ENCODE results near the gene AQP12B. TPM values are rescaled to one million over a fixed set of nuclear protein-coding genes. Genes with fewer than 3 reads are reported as not detected.

Gene AQP12B
- total and polyA plus RNA-seq, 9 of the 15 experiments (the other 6 are each of a cell fraction or from before 2014, with no cell fraction given), result not detected

DNA sequence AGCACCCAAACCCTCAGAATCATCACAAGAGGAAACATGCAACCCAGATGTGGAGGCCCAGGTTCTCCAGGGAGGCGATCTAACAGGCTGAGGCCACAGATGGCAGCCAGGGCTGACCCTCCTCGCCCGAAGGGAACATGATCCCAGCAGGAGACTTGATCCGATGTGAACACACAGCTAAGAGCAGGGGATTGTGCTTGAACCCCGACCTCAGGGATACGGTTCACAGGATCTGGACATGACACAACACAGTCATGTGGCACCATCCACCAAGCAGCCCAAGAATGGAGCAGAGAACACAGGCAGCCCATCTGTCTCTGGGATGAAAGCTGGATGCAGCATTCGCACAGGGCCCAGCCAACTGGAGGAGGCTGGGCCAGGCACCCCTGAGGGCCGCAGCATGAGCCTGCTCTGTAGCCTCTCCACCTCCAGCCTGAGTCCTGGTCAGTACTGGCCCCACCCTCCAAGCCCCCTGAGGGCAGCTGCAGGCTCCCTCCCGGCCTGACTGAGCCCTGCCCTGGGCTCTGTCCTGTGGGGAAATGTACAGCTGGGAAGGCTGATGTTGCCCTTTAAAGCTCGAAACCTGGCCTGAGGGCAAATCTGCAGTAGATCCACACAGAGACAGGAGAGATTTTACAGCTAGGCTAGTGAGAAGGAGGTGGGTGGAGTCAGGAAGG, 48.0 kb upstream of the AQP12B start:
- intact Hi-C loops (cut with micrococcal nuclease), result no loop called here
- CTCF ChIA-PET (ENCODE audit: low intra/inter-chr PET ratio), result no interaction called here

More for the DNA sequence above, 48.0 kb upstream of the AQP12B start:
- Histone ChIP-seq H2AFZ (ENCODE audit: low read depth, low read length) (no peak overlapping the region), H3K27ac (ENCODE audit: extremely low read depth, low read depth, low read length) (no peak overlapping the region), H3K9me1 (ENCODE audit: control insufficient read depth, insufficient read depth, low read length) (no peaks in the 10 kb centered on the region), H3K9ac (ENCODE audit: insufficient read depth in 1 of 2, low read depth in 2 of 2, low read length in 2 of 2) (no peak overlapping the region), H3K4me1 (replicated peaks in 1 of 2; ENCODE audit: control insufficient read depth in 2 of 2, insufficient read depth in 2 of 2, low read length in 2 of 2) (peaks cover 0 to 7% of the 10 kb centered on the region in 2 experiments; a peak in 1 of 5 replicates), H3K79me2 (ENCODE audit: control insufficient read depth, insufficient read depth, low read length) (no peaks in the 10 kb centered on the region), H3K27me3 (ENCODE audit: control insufficient read depth in 2 of 2, insufficient read depth in 2 of 2, low read length in 2 of 2) (peaks cover 0 to 46% of the 10 kb centered on the region in 2 experiments; a peak in 2 of 5 replicates), H3K9me3 (replicated peaks; ENCODE audit: control insufficient read depth, insufficient read depth, low read depth, low read length) (no peaks in the 10 kb centered on the region), H3K4me2 (ENCODE audit: insufficient read depth, low read length) (no peak overlapping the region), H3K4me3 (no peak overlapping the region), H3K36me3 (ENCODE audit: control insufficient read depth, insufficient read depth, low read length) (no peaks in the 10 kb centered on the region), H4K20me1 (replicated peaks; ENCODE audit: control insufficient read depth, insufficient read depth, low read length) (no peaks in the 10 kb centered on the region)
- DNase-seq (ENCODE audit: extremely low read depth in 1 of 4, low spot score in 3 of 4) (no peak), ATAC-seq (no peak), FAIRE-seq (no peak)
- POLR2A ChIA-PET, result interaction anchor here (0.6 to 0.7 kb wide), 2 partner anchors 56 to 280 kb away, joined by 3 read pairs; no protein-coding TSS in a partner anchor
- in situ Hi-C loops (cut with MboI), result no loop called here
- BruUV-seq (replicated peaks), result no TSS peak
- WGBS (ENCODE audit: insufficient coverage, low coverage, missing lambda C conversion rate), result 4% methylated on average over 9 of the region's 10 CpGs
- TF ChIP-seq, protein P1, sequence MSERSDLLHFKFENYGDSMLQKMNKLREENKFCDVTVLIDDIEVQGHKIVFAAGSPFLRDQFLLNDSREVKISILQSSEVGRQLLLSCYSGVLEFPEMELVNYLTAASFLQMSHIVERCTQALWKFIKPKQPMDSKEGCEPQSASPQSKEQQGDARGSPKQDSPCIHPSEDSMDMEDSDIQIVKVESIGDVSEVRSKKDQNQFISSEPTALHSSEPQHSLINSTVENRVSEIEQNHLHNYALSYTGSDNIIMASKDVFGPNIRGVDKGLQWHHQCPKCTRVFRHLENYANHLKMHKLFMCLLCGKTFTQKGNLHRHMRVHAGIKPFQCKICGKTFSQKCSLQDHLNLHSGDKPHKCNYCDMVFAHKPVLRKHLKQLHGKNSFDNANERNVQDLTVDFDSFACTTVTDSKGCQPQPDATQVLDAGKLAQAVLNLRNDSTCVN (CRISPR knock-in tag; IDR thresholded peaks at IDR 0.05), result no peak
- TF ChIP-seq, protein P2, sequence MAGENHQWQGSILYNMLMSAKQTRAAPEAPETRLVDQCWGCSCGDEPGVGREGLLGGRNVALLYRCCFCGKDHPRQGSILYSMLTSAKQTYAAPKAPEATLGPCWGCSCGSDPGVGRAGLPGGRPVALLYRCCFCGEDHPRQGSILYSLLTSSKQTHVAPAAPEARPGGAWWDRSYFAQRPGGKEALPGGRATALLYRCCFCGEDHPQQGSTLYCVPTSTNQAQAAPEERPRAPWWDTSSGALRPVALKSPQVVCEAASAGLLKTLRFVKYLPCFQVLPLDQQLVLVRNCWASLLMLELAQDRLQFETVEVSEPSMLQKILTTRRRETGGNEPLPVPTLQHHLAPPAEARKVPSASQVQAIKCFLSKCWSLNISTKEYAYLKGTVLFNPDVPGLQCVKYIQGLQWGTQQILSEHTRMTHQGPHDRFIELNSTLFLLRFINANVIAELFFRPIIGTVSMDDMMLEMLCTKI (IDR thresholded peaks at IDR 0.05; ENCODE audit: partially characterized antibody), result no peak
